Measurements from ENCODE around the gene SLC24A3.

The SLC24A3 gene

DNA sequence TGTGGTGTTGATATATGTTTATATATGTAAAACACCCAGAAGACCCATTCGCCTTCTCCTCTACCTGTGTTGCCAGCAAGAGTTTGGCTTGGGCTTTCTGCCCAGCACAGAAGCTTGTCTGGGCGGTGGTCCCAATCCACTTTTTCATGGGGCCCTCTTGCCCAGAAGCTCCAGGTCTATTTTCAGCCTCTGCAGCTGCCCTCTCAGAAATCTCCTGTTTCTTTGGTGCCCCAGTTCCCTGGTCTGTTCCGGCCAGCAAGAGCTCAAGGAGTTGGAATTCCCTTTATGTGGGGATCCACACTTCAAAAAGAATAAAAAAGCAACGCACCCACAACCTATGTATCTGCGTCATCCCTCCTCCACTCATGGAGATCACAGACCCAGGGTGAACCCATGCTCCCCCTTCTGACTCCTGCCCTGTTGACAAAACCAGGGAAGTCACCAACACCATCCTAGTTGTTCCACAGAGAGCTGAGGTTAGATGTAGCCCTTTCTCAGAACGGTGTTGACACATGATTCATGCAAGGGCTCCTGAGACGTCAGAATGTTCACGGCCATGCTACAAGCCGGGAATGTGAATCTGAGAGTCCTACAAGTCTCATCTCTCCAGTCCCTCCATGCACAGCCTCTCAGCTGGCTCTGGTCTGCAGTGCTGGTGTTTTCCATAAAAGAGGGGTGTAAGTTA, 388.8 kb downstream of the SLC24A3 start:
- no peaks in the 10 kb centered on the region for H3K36me3 ChIP-seq (ENCODE audit: control insufficient read depth, insufficient read depth, low read length)
- TF ChIP-seq, protein P1, sequence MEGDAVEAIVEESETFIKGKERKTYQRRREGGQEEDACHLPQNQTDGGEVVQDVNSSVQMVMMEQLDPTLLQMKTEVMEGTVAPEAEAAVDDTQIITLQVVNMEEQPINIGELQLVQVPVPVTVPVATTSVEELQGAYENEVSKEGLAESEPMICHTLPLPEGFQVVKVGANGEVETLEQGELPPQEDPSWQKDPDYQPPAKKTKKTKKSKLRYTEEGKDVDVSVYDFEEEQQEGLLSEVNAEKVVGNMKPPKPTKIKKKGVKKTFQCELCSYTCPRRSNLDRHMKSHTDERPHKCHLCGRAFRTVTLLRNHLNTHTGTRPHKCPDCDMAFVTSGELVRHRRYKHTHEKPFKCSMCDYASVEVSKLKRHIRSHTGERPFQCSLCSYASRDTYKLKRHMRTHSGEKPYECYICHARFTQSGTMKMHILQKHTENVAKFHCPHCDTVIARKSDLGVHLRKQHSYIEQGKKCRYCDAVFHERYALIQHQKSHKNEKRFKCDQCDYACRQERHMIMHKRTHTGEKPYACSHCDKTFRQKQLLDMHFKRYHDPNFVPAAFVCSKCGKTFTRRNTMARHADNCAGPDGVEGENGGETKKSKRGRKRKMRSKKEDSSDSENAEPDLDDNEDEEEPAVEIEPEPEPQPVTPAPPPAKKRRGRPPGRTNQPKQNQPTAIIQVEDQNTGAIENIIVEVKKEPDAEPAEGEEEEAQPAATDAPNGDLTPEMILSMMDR (IDR thresholded peaks at IDR 0.05; ENCODE audit: insufficient read depth, low read length, poor library complexity, severe bottlenecking): no peak
- H3K4me3 ChIP-seq (replicated peaks; ENCODE audit: low read depth, low read length): no peak overlapping the region
- peaks cover 2% of the 10 kb centered on the region; the same call in 1 of the 2 replicates for H3K27me3 ChIP-seq (replicated peaks; ENCODE audit: control insufficient read depth, insufficient read depth, low read length)
- DNase-seq (ENCODE audit: extremely low read depth, insufficient read length): no peak

DNA sequence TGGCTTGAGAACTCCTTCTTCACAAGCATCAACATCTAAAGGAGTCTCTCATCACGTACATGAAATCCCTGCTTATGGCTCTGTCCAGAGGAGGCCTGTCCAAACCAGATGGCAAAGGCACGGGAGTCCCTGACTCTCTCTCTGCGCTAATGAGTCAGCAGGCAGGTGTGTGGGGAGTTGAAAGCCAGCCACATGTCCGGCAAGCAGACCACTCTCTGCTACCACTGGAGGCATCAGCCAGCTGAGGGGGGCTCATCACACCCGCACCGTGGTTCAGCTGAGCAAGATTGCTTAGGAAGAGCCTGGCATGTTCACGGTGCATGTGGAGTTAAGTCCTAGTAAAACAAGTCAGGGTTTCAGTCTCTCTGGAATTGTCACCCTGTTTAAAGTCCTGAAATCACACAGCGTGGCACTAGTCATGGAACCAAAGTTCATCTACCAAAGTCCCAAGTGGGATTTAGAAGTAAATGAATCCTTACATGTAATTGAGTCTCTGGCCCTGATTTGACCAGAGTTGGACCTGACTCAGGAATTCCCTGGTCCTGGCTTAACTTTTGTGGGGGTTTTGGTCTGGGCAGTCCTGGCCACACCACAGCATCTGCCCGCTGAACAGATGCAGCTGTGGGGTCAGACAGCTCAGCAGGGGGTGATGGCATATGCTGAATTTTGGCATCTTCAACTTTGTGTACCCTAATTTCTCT, 390.4 kb downstream of the SLC24A3 start:
- peaks cover 2% of the 10 kb centered on the region; the same call in 1 of the 2 replicates for H3K27me3 ChIP-seq (replicated peaks; ENCODE audit: control insufficient read depth, insufficient read depth, low read length)
- TF ChIP-seq, protein P1 (IDR thresholded peaks at IDR 0.05; ENCODE audit: insufficient read depth, low read length, poor library complexity, severe bottlenecking): no peak
- DNase-seq (ENCODE audit: extremely low read depth, insufficient read length): no peak
- no peaks in the 10 kb centered on the region for H3K36me3 ChIP-seq (ENCODE audit: control insufficient read depth, insufficient read depth, low read length)
- no peak overlapping the region for H3K4me3 ChIP-seq (replicated peaks; ENCODE audit: low read depth, low read length)

DNA sequence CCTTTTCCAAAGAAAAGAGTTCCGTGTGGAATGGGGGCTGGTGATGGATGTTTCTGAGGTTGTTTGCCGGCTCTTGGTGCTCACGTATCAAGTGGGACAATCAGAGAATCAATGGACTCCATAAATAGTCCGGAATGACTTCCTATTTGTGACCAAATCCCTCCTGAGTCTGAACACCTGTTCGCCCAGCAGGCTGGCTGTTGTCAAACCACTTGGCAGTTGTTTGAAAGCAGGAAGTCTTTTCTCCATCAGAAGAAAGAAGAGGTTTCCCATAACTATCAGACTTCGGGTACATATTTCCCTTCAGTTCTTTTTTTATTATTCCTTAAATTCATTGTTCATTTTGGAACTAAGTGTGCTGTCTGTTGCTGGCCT, 390.9 kb downstream of the SLC24A3 start:
- TF ChIP-seq, protein P1 (IDR thresholded peaks at IDR 0.05; ENCODE audit: insufficient read depth, low read length, poor library complexity, severe bottlenecking): no peak
- peaks cover 2% of the 10 kb centered on the region; the same call in 1 of the 2 replicates for H3K27me3 ChIP-seq (replicated peaks; ENCODE audit: control insufficient read depth, insufficient read depth, low read length)
- no peak overlapping the region for H3K4me3 ChIP-seq (replicated peaks; ENCODE audit: low read depth, low read length)
- no peaks in the 10 kb centered on the region for H3K36me3 ChIP-seq (ENCODE audit: control insufficient read depth, insufficient read depth, low read length)
- DNase-seq (ENCODE audit: extremely low read depth, insufficient read length): no peak

DNA sequence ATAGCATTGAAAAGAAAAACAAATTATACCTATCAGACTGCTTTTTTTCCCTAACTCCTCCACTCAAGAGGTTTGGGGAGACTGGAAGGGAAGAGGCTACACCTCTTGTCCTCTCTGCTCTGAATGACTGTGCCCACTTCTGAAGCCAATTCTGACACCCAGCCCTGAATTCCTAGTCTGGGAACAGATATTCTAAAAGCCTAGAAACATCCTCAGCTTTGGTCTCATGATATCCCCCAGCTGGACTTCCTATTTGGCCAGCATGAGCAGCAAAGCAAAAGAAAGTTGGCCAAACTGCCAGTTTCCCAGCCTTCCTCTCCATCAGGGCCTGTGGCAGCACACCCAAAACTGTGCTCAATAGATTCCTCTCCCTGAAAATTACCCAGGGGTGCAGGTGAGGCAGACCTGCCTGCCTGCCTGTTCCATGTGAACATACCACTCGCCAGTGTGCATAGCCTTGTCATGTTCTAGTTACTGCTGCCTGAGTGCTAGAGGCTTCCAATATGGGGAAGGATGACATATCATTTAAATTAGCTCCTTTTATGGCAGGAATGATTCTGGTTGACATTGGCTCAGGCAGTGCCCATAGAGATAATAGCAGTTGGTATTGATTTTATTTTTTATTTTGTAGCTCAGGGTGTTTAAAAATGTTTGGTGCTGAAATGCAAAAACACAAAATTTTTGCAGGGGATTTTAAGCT, 393.5 kb downstream of the SLC24A3 start:
- H3K36me3 ChIP-seq (ENCODE audit: control insufficient read depth, insufficient read depth, low read length): no peaks in the 10 kb centered on the region
- TF ChIP-seq, protein P1 (IDR thresholded peaks at IDR 0.05; ENCODE audit: insufficient read depth, low read length, poor library complexity, severe bottlenecking): no peak
- no peak overlapping the region for H3K4me3 ChIP-seq (replicated peaks; ENCODE audit: low read depth, low read length)
- peaks cover 2% of the 10 kb centered on the region for H3K27me3 ChIP-seq (replicated peaks; ENCODE audit: control insufficient read depth, insufficient read depth, low read length)
- DNase-seq (ENCODE audit: extremely low read depth, insufficient read length): no peak

DNA sequence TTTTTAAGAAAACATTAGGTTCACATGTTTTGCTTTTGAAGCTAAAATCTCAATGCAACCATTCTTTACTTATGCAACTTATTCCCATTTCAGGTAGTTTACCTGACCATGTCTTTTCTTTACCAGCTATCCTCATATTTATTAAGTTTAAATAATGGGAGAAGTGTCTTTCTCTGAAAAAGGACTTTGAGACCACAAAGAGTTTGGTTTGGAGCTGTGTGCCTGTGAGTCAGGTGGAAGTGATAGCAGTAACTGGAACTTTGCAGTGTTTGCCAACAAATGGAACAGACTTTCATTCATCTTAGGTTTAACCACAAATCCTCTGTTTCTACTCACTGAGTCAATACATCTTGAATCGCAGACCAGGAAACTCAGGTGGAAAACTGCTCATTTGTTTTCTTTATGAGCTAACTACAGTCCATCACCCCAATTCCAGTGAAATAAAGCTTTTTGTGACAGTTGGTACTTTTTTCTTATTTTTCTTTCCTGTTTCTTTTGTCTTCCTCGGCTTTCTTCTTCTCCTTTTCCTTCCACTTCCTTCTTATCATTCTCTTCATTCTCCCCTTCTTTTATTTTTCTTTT, 397.3 kb downstream of the SLC24A3 start:
- H3K36me3 ChIP-seq (ENCODE audit: control insufficient read depth, insufficient read depth, low read length): no peaks in the 10 kb centered on the region
- H3K27me3 ChIP-seq (replicated peaks; ENCODE audit: control insufficient read depth, insufficient read depth, low read length): no peaks in the 10 kb centered on the region; the same call in none of the 2 replicates
- TF ChIP-seq, protein P1 (IDR thresholded peaks at IDR 0.05; ENCODE audit: insufficient read depth, low read length, poor library complexity, severe bottlenecking): no peak
- H3K4me3 ChIP-seq (replicated peaks; ENCODE audit: low read depth, low read length): no peak overlapping the region
- DNase-seq (ENCODE audit: extremely low read depth, insufficient read length): no peak
